Peyer's patch (tissue), 4 donors: ENCODE measurements around the gene CERS6.

Source experiments
- CTCF ChIP-seq, 6 experiments: fragments of 450-650 bp in 4 of 6; fragments of 200-600 bp in 2 of 6; sonication (generic) in 1 of 6; IDR thresholded peaks; one replicate each; pipeline ENCODE4 v1.5.1; 2017 to 2019; ENCODE audit warnings: antibody characterized with exemption in 6 of 6, mild to moderate bottlenecking in 3 of 6, moderate library complexity in 1 of 6
- POLR2A ChIP-seq, 2 donors: fragments of 450-650 bp; IDR thresholded peaks; one replicate each; pipeline ENCODE4 v1.5.1; 2017; ENCODE audit warnings: antibody characterized with exemption in 2 of 2, mild to moderate bottlenecking in 2 of 2, moderate library complexity in 2 of 2

DNA sequence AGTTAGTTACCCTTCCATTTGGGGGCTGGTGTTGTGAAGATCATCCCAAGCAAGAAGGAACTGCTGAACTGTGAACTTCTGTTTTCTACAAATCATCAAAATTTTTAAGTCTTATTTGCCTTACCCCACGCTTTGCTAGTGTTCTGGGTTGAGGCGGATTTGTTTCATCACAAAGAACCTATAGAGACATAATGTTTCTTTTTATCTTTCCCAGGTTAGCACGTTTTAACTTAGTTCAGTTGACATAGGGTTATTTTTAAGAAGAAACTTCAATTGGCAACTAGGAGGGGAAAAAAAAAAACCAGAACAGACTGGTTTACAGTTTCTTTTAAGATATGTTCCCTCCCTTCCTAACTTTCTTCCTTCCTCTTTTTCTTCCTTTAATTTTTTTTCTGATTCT, 31.1 kb upstream of the CERS6 start:
- TF ChIP-seq POLR2A (IDR thresholded peaks at IDR 0.05) (no peak), CTCF (IDR thresholded peaks at IDR 0.05) (no peak)
